B cell (primary cell): ENCODE data around the gene ARHGAP9. TPM values are rescaled to one million over a fixed set of nuclear protein-coding genes. Genes with fewer than 3 reads are reported as not detected.

Source experiments
- ATAC-seq: fragments of 200-7000 bp; cut with Tn5 transposase; one replicate; pipeline ENCODE4 v1.10.0; 2021; ENCODE audit warnings: low read depth, mild to moderate bottlenecking, moderate number of reproducible peaks, moderate library complexity
- CTCF ChIA-PET: fragments of 350-600 bp; sonication (Branson Sonifier 250); formaldehyde crosslinking; loops from one replicate; lab custom pipeline; 2021; ENCODE audit warnings: antibody characterized with exemption, inconsistent platforms; lab: Charles Lee
- POLR2A ChIA-PET: fragments of 350-600 bp; sonication (Branson Sonifier 250); formaldehyde crosslinking; loops from one replicate; lab custom pipeline; 2021; ENCODE audit warnings: antibody characterized with exemption; lab: Charles Lee
- DNase-seq: peaks from one replicate; pipeline ENCODE4 v3.0.0; 2013
- H2AFZ ChIP-seq: 2 replicates; pipeline ENCODE4 v1.6.1; 2012; ENCODE audit warnings: mild to moderate bottlenecking, low read depth, low read length; ENCODE audit not compliant: insufficient read depth, poor library complexity, severe bottlenecking
- H3K27ac ChIP-seq, 2 donors: 1 replicate in 1 of 2; 2 replicates in 1 of 2; pipeline ENCODE4 v1.5.1; 2012 to 2013; ENCODE audit warnings: low read length in 2 of 2, mild to moderate bottlenecking in 2 of 2, moderate library complexity in 1 of 2
- H3K27me3 ChIP-seq, 4 experiments: fragments of 200-600 bp in 1 of 4; sonication (generic) in 1 of 4; replicated peaks in 1 of 4; 1 replicate in 2 of 4; 2 replicates in 2 of 4; pipeline versions ENCODE4 v1.6.1 to v1.7.0; 2013 to 2016; ENCODE audit warnings: low read length in 3 of 4, mild to moderate bottlenecking in 2 of 4, mixed read lengths in 1 of 4, moderate library complexity in 1 of 4; ENCODE audit not compliant: insufficient read depth in 4 of 4, control insufficient read depth in 3 of 4; ENCODE audit errors: control extremely low read depth in 1 of 4
- H3K36me3 ChIP-seq, 2 experiments: replicated peaks in 1 of 2; 1 replicate in 1 of 2; 2 replicates in 1 of 2; pipeline versions ENCODE4 v1.6.1 to v1.7.1; 2013; ENCODE audit warnings: low read length in 1 of 2; ENCODE audit not compliant: insufficient read depth in 2 of 2, control insufficient read depth in 1 of 2; ENCODE audit errors: control extremely low read depth in 1 of 2, extremely low read depth in 1 of 2
- H3K4me1 ChIP-seq, 2 donors: fragments of 200-600 bp in 1 of 2; sonication (generic) in 1 of 2; 1 replicate in 1 of 2; 2 replicates in 1 of 2; pipeline versions ENCODE4 v1.5.1 to v1.6.1; 2013 to 2017; ENCODE audit warnings: low read length in 2 of 2; ENCODE audit not compliant: control insufficient read depth in 2 of 2, insufficient read depth in 2 of 2
- H3K4me2 ChIP-seq: replicated peaks from 2 replicates; pipeline ENCODE3; 2012; ENCODE audit warnings: mild to moderate bottlenecking, low read depth, low read length; ENCODE audit not compliant: poor library complexity, severe bottlenecking
- H3K4me3 ChIP-seq, 5 experiments: fragments of 200-600 bp in 1 of 5; sonication (generic) in 1 of 5; 1 replicate in 3 of 5; 2 replicates in 2 of 5; pipeline versions ENCODE4 v1.5.1 to v1.7.0; 2011 to 2016; ENCODE audit warnings: low read length in 4 of 5, mild to moderate bottlenecking in 4 of 5, low read depth in 2 of 5, control low read depth in 1 of 5, moderate library complexity in 1 of 5; ENCODE audit not compliant: insufficient read depth in 1 of 5; ENCODE audit errors: control extremely low read depth in 1 of 5, extremely low read depth in 1 of 5
- H3K79me2 ChIP-seq: fragments of 200-600 bp; sonication (generic); one replicate; pipeline ENCODE4 v1.6.0; 2016; ENCODE audit warnings: low read length; ENCODE audit not compliant: control insufficient read depth, insufficient read depth
- H3K9ac ChIP-seq: fragments of 200-600 bp; sonication (generic); 2 replicates; pipeline ENCODE4 v1.6.1; 2017; ENCODE audit warnings: mild to moderate bottlenecking, low read length, moderate library complexity
- H3K9me3 ChIP-seq, 3 donors: one replicate each; pipeline versions ENCODE4 v1.6.1 to v1.7.1; 2013; ENCODE audit warnings: low read length in 2 of 3; ENCODE audit not compliant: control insufficient read depth in 2 of 3, insufficient read depth in 1 of 3; ENCODE audit errors: control extremely low read depth in 1 of 3
- H4K20me1 ChIP-seq: 2 replicates; pipeline ENCODE4 v1.6.0; 2012; ENCODE audit warnings: mild to moderate bottlenecking, low read length; ENCODE audit not compliant: insufficient read depth, control insufficient read depth, poor library complexity, severe bottlenecking
- H3K27ac Mint-ChIP-seq: one replicate; pipeline ENCODE4 v1.8.0; 2021; ENCODE audit warnings: mixed read lengths
- H3K27me3 Mint-ChIP-seq: one replicate; pipeline ENCODE4 v1.8.0; 2021; ENCODE audit warnings: mixed read lengths
- H3K4me1 Mint-ChIP-seq: one replicate; pipeline ENCODE4 v1.8.0; 2021; ENCODE audit warnings: mixed read lengths
- H3K4me3 Mint-ChIP-seq: one replicate; pipeline ENCODE4 v1.8.0; 2021; ENCODE audit warnings: mixed read lengths
- H3K9me3 Mint-ChIP-seq: one replicate; pipeline ENCODE4 v1.8.0; 2022; ENCODE audit warnings: mixed read lengths; ENCODE audit not compliant: insufficient read depth
- EZH2 ChIP-seq: IDR thresholded peaks from 2 replicates; pipeline ENCODE4 v1.6.1; 2012; ENCODE audit warnings: borderline replicate concordance, low read depth, mild to moderate bottlenecking, moderate library complexity, low read length; ENCODE audit not compliant: insufficient read depth, poor library complexity, severe bottlenecking
- WGBS: methylation state at CpG from one replicate; pipeline ENCODE4 v1.1.5; 2013; ENCODE audit warnings: missing lambda C conversion rate; ENCODE audit not compliant: insufficient coverage; 5-methylcytosine and 5-hydroxymethylcytosine counted together
- intact Hi-C: fragments of 100-400 bp; cut with micrococcal nuclease; formaldehyde crosslinking; loops from one replicate; pipeline ENCODE4 v1.10.0; 2022
- polyA plus RNA-seq: library from polyadenylated mRNA; depleted of rRNA; stranded (reverse); fragments of >200 nt; gene quantifications from 2 replicates; pipeline ENCODE4 v1.2.3, GENCODE V29; 2012
- total RNA-seq, 2 donors: library from RNA; stranded (reverse); fragments of 120-200 nt in 1 of 2; gene quantifications; 1 replicate in 1 of 2; 2 replicates in 1 of 2; pipeline versions ENCODE4 v1.2.3 to v1.2.4, GENCODE V29; 2013 to 2022
- TF ChIP-seq, protein P1 (sequence below): fragments of 200-600 bp; IDR thresholded peaks from one replicate; pipeline ENCODE4 v1.8.0; 2022; ENCODE audit warnings: antibody characterized with exemption, mild to moderate bottlenecking

ARHGAP9 gene
- total and polyA plus RNA-seq, 2 donors (not counting 1 experiment from before 2014, with no cell fraction given): 161 to 390 TPM

DNA sequence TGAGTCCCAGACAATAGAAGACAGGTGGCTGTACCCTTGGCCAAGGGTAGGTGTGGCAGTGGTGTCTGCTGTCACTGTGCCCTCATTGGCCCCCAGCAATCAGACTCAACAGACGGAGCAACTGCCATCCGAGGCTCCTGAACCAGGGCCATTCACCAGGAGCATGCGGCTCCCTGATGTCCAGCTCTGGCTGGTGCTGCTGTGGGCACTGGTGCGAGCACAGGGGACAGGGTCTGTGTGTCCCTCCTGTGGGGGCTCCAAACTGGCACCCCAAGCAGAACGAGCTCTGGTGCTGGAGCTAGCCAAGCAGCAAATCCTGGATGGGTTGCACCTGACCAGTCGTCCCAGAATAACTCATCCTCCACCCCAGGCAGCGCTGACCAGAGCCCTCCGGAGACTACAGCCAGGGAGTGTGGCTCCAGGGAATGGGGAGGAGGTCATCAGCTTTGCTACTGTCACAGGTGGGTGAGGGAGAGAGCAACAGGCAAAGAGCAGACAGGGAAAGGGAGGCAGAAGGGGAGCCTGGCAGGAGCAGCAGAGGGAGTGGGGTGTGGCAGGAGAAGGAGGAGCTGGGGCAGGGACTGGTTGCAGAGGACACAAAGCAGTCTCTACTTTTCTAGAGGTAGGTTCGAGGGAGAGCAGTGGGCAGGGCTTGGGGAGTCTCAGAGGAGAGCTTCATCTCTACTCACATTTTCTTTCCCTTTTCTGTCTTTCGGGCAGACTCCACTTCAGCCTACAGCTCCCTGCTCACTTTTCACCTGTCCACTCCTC is 24.1 kb downstream of the ARHGAP9 start:
- Mint-ChIP-seq H3K4me1 (peaks cover 35% of the 10 kb centered on the region), H3K27ac (peak overlapping the region; percentile 75), H3K27me3 (peaks cover 4% of the 10 kb centered on the region), H3K4me3 (peak overlapping the region; percentile 85), H3K9me3 (no peaks in the 10 kb centered on the region)
- Histone ChIP-seq H3K4me2 (peak overlapping the region; percentile 77), H3K36me3 (no peaks in the 10 kb centered on the region), H2AFZ (peak overlapping the region; percentile 83), H3K4me1 (peaks cover 18 to 23% of the 10 kb centered on the region in 2 donors), H4K20me1 (no peaks in the 10 kb centered on the region), H3K27me3 (no peaks in the 10 kb centered on the region), H3K27ac (no peak overlapping the region), H3K4me3 (peak overlapping the region in 2 of 5 experiments; percentile 8 to 39), H3K9ac (peak overlapping the region; percentile 22), H3K79me2 (no peaks in the 10 kb centered on the region), H3K9me3 (no peaks in the 10 kb centered on the region)
- WGBS: 73% methylated on average over 6 of the region's 10 CpGs
- ChIA-PET POLR2A (interaction anchor here (0.6 kb wide), 1 partner anchor 369 kb away, joined by 3 read pairs; no protein-coding TSS in a partner anchor), CTCF (interaction anchor here (0.6 to 6.9 kb wide), 25 partner anchors 8 to 242 kb away, joined by 3 to 126 read pairs (median 5); partner anchors contain the start of gene INHBC)
- TF ChIP-seq, protein P1, sequence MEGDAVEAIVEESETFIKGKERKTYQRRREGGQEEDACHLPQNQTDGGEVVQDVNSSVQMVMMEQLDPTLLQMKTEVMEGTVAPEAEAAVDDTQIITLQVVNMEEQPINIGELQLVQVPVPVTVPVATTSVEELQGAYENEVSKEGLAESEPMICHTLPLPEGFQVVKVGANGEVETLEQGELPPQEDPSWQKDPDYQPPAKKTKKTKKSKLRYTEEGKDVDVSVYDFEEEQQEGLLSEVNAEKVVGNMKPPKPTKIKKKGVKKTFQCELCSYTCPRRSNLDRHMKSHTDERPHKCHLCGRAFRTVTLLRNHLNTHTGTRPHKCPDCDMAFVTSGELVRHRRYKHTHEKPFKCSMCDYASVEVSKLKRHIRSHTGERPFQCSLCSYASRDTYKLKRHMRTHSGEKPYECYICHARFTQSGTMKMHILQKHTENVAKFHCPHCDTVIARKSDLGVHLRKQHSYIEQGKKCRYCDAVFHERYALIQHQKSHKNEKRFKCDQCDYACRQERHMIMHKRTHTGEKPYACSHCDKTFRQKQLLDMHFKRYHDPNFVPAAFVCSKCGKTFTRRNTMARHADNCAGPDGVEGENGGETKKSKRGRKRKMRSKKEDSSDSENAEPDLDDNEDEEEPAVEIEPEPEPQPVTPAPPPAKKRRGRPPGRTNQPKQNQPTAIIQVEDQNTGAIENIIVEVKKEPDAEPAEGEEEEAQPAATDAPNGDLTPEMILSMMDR: no peak
- TF ChIP-seq EZH2: no peak
- intact Hi-C loops: loop anchor here (2.0 to 10.0 kb wide), 3 partner anchors 149 to 343 kb away; partner anchors contain the start of genes CDK4, MARCHF9 and STAT6
- DNase-seq: no peak
- no peak for ATAC-seq
